Measurements from ENCODE around the gene BTBD3.
A peak's percentile ranks its signal among the peaks of the same experiment; 100 is the strongest.

BTBD3 gene

DNA sequence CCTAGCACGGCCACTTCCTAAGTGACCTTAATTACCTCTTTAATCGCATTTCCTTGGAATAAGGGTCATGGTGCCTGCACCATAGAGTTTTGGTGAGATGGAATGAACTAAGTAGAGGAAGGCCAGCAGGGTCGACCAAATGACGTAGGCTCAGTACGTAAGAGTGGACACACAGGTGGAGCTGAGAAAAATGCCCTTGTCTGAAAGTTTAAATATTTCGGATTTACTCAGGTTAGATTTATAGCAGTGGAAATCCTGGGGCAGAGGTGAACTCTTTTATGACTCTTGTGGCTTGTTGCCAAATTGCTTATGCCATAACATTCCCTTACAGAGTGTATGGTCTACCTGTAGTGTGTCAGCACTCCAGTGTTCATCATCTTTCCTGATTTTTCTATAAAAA lies 23.6 kb upstream of the BTBD3 start:
- no peak overlapping the region for H3K4me3 ChIP-seq (ENCODE audit: low read depth in 1 of 2, low read length in 2 of 2)
- H3K4me1 ChIP-seq (ENCODE audit: insufficient read depth, low read length), result peaks cover 19% of the 10 kb centered on the region
- H3K27ac ChIP-seq (ENCODE audit: low read depth, low read length), result no peak overlapping the region

DNA sequence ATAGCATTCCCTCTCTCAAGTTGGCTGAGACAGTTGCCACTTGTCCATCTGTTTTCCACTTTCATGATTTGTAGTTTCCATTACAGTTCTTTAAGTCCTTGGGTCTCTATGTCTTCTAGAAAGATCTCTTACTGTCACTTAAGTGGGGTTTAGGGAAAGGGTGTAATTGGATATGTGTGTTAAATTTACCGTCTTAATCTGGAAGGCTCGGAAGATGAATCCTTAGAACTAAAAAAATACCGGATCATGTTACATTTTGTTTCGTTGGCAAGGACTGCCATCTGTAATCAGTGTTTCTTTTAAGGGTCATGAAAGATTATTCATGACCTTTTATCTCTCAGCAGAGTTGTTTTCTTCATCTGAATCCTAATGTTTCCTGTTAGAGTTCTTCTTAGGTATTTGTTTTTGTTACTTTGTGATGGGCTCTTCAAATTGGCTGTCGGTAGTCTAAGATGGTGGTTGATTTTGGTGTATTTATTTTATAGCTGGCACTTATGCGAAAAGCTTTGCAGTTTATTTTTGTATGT lies 21.8 kb upstream of the BTBD3 start:
- Histone ChIP-seq H3K4me1 (ENCODE audit: insufficient read depth, low read length) (peaks cover 19% of the 10 kb centered on the region), H3K27me3 (ENCODE audit: control insufficient read depth in 1 of 2, insufficient read depth in 2 of 2, low read length in 2 of 2) (no peaks in the 10 kb centered on the region), H3K4me3 (ENCODE audit: low read depth in 1 of 2, low read length in 2 of 2) (no peak overlapping the region), H3K9me3 (ENCODE audit: low read length) (no peaks in the 10 kb centered on the region), H3K27ac (ENCODE audit: low read depth, low read length) (no peak overlapping the region), H3K36me3 (ENCODE audit: insufficient read depth, low read length) (no peaks in the 10 kb centered on the region), H3K9ac (ENCODE audit: low read length) (no peak overlapping the region)

More for the DNA sequence above, 23.6 kb upstream of the BTBD3 start:
- H3K9me3 ChIP-seq (ENCODE audit: low read length), result no peaks in the 10 kb centered on the region
- no peak overlapping the region for H3K9ac ChIP-seq (ENCODE audit: low read length)
- no peaks in the 10 kb centered on the region for H3K27me3 ChIP-seq (ENCODE audit: control insufficient read depth in 1 of 2, insufficient read depth in 2 of 2, low read length in 2 of 2)
- H3K36me3 ChIP-seq (ENCODE audit: insufficient read depth, low read length), result no peaks in the 10 kb centered on the region

DNA sequence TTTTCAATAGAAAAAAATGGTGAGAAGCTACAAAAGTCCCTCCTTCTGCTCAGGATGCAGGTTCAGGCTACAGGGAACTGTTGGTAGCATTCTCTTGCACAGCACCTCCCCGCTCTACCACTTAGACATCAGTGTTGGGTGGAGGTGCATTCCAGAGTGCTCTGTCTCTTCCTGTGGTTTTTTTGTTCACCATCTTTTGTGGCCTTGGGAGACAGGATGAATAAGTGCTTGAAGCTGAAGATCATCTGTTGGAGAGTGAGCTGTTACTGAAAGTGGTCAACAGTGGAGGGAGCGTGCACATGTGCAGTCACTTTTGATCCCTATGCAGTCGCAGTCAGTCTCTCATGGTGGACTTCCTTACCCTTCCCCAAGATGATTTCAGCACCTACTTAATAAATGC lies 16.6 kb upstream of the BTBD3 start:
- no peak overlapping the region for H3K27ac ChIP-seq (ENCODE audit: low read depth, low read length)
- peaks cover 7% of the 10 kb centered on the region for H3K4me1 ChIP-seq (ENCODE audit: insufficient read depth, low read length)
- no peaks in the 10 kb centered on the region for H3K27me3 ChIP-seq (ENCODE audit: control insufficient read depth in 1 of 2, insufficient read depth in 2 of 2, low read length in 2 of 2)
- no peak overlapping the region for H3K4me3 ChIP-seq (ENCODE audit: low read depth in 1 of 2, low read length in 2 of 2)
- no peaks in the 10 kb centered on the region for H3K9me3 ChIP-seq (ENCODE audit: low read length)
- no peaks in the 10 kb centered on the region for H3K36me3 ChIP-seq (ENCODE audit: insufficient read depth, low read length)
- H3K9ac ChIP-seq (ENCODE audit: low read length), result no peak overlapping the region

DNA sequence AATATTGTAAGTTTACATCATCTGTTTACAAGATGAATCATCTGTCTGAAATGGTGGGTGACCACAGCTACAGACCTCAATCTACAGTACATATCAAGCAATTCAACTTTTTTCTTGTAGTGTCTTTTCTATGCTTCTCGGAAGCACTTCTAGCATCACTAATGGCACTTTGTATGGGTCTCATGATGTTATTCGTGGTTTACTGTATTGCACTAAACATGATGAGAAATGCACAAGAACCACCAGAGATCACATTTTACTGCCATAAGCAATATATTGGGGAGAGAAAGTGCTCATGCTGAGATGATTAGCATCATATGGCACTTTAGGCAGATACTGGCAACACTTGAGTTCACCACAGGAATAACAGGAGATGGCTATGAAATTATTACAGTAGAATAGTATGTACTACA lies 15.4 kb upstream of the BTBD3 start:
- H3K9ac ChIP-seq (ENCODE audit: low read length), result no peak overlapping the region
- H3K27ac ChIP-seq (ENCODE audit: low read depth, low read length), result no peak overlapping the region
- peaks cover 14% of the 10 kb centered on the region for H3K4me1 ChIP-seq (ENCODE audit: insufficient read depth, low read length)
- no peaks in the 10 kb centered on the region for H3K9me3 ChIP-seq (ENCODE audit: low read length)
- no peaks in the 10 kb centered on the region for H3K36me3 ChIP-seq (ENCODE audit: insufficient read depth, low read length)
- H3K4me3 ChIP-seq (ENCODE audit: low read depth in 1 of 2, low read length in 2 of 2), result no peak overlapping the region
- no peaks in the 10 kb centered on the region for H3K27me3 ChIP-seq (ENCODE audit: control insufficient read depth in 1 of 2, insufficient read depth in 2 of 2, low read length in 2 of 2)

DNA sequence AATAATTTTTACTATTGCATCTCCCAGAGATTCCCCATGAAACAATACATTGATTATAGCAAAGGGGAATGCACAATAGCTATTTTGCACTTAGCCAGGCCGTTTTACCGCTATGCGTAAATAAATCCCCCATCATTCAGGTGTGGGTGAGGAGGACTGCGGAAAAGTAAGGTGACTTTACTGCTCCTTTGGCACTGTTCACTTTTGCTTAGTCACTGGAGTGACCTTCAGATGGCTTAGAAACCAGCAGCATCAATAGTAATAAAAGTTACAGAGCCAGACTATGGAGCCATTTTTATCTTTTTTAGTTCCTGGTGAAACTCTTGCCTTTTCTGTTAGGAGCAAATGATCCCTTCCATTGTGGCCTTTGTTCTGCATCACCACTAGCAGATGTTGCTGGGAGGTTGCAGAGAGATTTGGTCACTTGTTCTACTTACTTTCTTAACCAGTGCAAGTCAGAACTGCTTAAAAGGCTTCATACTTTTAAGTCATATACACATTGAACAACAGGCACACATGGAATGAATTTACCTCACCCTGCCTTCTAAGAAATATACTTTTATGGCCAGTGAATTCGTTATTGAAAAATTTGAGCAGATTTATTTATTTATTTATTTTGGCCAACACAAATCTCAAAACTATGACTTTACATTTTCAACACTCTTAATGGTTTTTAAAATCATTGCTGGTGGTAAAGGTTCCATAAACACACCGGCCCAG lies 12.1 kb upstream of the BTBD3 start:
- no peaks in the 10 kb centered on the region for H3K27me3 ChIP-seq (ENCODE audit: control insufficient read depth in 1 of 2, insufficient read depth in 2 of 2, low read length in 2 of 2)
- H3K9ac ChIP-seq (ENCODE audit: low read length), result no peak overlapping the region
- no peaks in the 10 kb centered on the region for H3K9me3 ChIP-seq (ENCODE audit: low read length)
- H3K36me3 ChIP-seq (ENCODE audit: insufficient read depth, low read length), result no peaks in the 10 kb centered on the region
- H3K4me1 ChIP-seq (ENCODE audit: insufficient read depth, low read length), result peaks cover 18% of the 10 kb centered on the region
- H3K4me3 ChIP-seq (ENCODE audit: low read depth in 1 of 2, low read length in 2 of 2), result no peak overlapping the region
- no peak overlapping the region for H3K27ac ChIP-seq (ENCODE audit: low read depth, low read length)

DNA sequence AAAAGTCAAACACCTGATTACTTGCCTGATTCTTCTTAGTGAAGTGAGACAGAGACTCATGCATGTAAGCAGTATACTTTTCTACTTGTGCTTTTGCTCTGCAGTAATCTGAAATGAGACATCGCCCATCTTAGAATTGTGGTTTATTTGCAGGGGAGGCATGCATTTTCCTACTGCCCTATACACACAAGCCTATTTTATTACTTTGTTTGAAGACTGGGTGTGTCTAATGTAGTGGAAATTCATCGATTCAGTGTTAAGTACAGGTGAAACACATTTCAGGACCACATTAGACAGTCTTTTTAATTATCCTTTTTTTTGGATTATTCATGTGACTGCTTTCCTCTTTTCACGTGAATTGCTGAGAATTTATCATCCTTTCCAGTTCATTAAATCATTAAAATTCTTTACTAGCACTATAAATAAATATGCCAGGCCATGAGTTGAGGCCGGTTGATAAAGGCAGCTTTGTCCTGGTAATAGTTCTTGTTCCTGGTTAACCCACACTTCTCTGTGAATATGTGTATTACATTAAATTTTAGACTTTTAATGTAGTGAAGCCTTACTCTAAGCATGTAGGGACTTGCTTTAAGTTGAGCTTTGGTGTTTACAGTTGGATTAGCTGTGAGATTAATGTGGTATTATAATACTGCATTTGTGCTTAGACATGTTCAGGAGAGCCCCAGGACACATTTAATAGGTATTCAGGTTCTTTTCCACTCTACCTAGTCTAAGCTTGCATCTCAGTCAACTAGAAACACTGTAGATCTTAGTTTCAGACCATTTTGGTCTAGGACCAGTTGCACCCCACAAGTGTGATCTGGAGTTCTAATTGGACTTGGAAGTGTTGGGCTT lies 10.8 kb upstream of the BTBD3 start:
- H3K27ac ChIP-seq (ENCODE audit: low read depth, low read length), result no peak overlapping the region
- H3K4me1 ChIP-seq (ENCODE audit: insufficient read depth, low read length), result peaks cover 18% of the 10 kb centered on the region
- H3K4me3 ChIP-seq (ENCODE audit: low read depth in 1 of 2, low read length in 2 of 2), result no peak overlapping the region
- H3K9me3 ChIP-seq (ENCODE audit: low read length), result no peaks in the 10 kb centered on the region
- H3K36me3 ChIP-seq (ENCODE audit: insufficient read depth, low read length), result no peaks in the 10 kb centered on the region
- no peak overlapping the region for H3K9ac ChIP-seq (ENCODE audit: low read length)
- no peaks in the 10 kb centered on the region for H3K27me3 ChIP-seq (ENCODE audit: control insufficient read depth in 1 of 2, insufficient read depth in 2 of 2, low read length in 2 of 2)

DNA sequence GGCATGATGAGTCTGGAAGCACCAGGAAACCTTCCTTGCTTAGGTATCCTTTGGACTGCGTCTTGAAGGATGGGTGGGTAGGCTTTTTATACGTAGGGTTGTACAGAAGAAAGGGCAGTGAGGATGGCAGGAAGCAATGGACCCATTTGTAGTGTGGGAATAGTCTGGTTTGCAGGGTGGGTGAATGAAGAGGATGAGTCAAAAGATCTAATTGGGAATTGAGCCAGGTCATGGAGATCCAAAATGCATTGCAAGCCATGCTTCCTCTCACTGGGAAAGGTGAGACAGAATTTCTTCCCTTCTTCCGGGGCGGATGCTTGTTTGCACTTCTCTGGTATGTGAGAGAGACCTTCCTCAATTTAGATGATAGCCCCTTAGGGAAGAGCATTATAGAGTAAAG lies 10.1 kb upstream of the BTBD3 start:
- Histone ChIP-seq H3K4me1 (ENCODE audit: insufficient read depth, low read length) (peaks cover 18% of the 10 kb centered on the region), H3K27ac (ENCODE audit: low read depth, low read length) (no peak overlapping the region), H3K9ac (ENCODE audit: low read length) (no peak overlapping the region), H3K36me3 (ENCODE audit: insufficient read depth, low read length) (no peaks in the 10 kb centered on the region), H3K4me3 (ENCODE audit: low read depth in 1 of 2, low read length in 2 of 2) (no peak overlapping the region), H3K27me3 (ENCODE audit: control insufficient read depth in 1 of 2, insufficient read depth in 2 of 2, low read length in 2 of 2) (no peaks in the 10 kb centered on the region), H3K9me3 (ENCODE audit: low read length) (no peaks in the 10 kb centered on the region)

DNA sequence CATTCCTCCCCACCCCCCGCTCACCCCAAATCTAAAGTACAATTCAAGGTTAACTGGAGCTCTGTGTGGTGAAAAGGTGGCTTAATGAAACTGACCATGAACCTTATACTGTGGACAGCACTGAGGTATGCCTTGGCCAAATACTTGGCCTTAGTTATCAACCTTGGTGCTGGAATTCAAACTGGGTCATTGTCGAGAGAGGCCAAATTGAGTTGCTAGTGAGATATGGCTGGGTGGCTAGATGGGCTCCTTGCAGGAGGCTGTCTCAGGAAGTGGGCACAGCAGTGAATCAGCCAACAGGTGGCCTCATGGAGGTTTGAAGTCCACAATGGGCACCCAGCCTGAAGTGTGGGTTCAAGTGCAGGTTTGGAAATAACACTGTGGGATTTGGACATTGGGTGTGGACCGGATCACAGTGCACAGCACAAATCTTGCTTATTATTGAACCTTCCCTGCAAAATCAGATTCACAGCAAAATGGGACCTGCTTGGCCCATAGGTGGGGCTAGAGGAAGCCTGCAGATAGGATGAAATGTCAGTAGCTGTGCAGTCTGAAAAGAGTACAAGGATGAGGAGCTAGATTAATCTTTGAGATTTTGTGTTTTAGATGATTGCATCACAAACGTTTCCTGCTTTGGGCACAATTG lies 5.6 kb upstream of the BTBD3 start:
- no peaks in the 10 kb centered on the region for H3K9me3 ChIP-seq (ENCODE audit: low read length)
- H3K27ac ChIP-seq (ENCODE audit: low read depth, low read length), result no peak overlapping the region
- H3K36me3 ChIP-seq (ENCODE audit: insufficient read depth, low read length), result no peaks in the 10 kb centered on the region
- peaks cover 12% of the 10 kb centered on the region for H3K4me1 ChIP-seq (ENCODE audit: insufficient read depth, low read length)
- H3K9ac ChIP-seq (ENCODE audit: low read length), result no peak overlapping the region
- H3K4me3 ChIP-seq (ENCODE audit: low read depth in 1 of 2, low read length in 2 of 2), result no peak overlapping the region
- H3K27me3 ChIP-seq (ENCODE audit: control insufficient read depth in 1 of 2, insufficient read depth in 2 of 2, low read length in 2 of 2), result no peaks in the 10 kb centered on the region

DNA sequence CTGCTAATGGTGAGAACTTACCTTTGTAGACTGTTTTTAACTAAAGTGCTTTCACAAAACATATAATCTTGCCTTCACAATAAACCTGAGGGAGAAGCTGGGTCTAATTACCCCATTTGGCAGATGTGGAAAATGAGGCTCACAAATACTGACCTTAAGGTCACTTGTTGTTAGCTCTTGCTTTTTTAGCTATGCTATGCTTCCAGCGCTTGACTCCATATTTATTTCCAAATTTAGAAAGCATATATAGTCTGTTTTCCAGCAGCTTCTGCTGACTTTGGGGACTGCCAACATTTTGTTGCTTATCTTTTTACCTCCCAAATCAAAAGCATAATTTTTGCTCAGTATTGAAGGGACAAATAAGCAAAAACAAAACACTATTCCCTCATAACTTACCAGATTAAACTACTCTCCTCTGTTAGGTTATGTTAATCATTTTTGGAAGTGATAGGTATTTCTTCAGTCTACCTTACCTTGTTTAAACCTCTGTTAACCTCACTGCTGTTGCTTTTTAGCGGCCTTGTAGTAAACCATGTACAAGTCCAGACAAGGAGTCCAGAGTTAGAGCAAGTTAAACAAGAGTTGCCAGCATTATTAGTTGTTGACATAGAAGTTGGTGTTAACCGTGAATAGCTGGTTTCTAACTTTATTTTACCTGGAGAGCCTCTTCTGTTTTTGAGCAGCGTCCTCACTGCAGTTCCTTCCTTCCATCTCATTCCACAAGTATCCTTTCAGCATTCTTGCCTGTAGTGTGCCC lies 4.9 kb upstream of the BTBD3 start:
- no peak overlapping the region for H3K9ac ChIP-seq (ENCODE audit: low read length)
- no peaks in the 10 kb centered on the region for H3K36me3 ChIP-seq (ENCODE audit: insufficient read depth, low read length)
- no peak overlapping the region for H3K27ac ChIP-seq (ENCODE audit: low read depth, low read length)
- no peaks in the 10 kb centered on the region for H3K9me3 ChIP-seq (ENCODE audit: low read length)
- H3K4me3 ChIP-seq (ENCODE audit: low read depth in 1 of 2, low read length in 2 of 2), result no peak overlapping the region
- H3K27me3 ChIP-seq (ENCODE audit: control insufficient read depth in 1 of 2, insufficient read depth in 2 of 2, low read length in 2 of 2), result no peaks in the 10 kb centered on the region
- peaks cover 14% of the 10 kb centered on the region for H3K4me1 ChIP-seq (ENCODE audit: insufficient read depth, low read length)

DNA sequence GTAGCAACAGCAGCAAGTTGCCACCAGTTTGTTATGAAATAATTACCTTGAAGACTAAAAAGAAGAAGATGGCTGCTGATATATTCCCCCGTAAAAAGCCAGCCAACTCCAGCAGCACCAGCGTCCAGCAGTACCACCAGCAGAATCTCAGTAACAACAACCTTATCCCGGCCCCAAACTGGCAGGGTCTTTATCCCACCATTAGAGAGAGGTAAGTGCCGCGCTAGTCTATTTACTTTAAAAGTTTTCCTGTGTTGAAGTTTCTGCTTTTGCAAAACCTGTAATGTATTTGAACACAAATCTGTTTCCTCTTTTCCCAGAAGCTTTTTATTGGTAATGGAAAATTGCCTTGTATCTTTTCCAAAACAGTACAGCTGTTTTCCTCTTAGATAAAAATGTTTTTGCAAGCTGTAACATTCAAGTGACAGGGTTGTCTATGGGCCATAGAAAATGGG lies 725 bp downstream of the BTBD3 start:
- peaks cover 9% of the 10 kb centered on the region for H3K36me3 ChIP-seq (ENCODE audit: insufficient read depth, low read length)
- H3K4me3 ChIP-seq (ENCODE audit: low read depth in 1 of 2, low read length in 2 of 2), result peak overlapping the region in 1 of 2 donors; percentile 48
- peaks cover 26% of the 10 kb centered on the region for H3K4me1 ChIP-seq (ENCODE audit: insufficient read depth, low read length)
- no peaks in the 10 kb centered on the region for H3K27me3 ChIP-seq (ENCODE audit: control insufficient read depth in 1 of 2, insufficient read depth in 2 of 2, low read length in 2 of 2)
- peak overlapping the region; percentile 11 for H3K9ac ChIP-seq (ENCODE audit: low read length)
- no peak overlapping the region for H3K27ac ChIP-seq (ENCODE audit: low read depth, low read length)
- no peaks in the 10 kb centered on the region for H3K9me3 ChIP-seq (ENCODE audit: low read length)

DNA sequence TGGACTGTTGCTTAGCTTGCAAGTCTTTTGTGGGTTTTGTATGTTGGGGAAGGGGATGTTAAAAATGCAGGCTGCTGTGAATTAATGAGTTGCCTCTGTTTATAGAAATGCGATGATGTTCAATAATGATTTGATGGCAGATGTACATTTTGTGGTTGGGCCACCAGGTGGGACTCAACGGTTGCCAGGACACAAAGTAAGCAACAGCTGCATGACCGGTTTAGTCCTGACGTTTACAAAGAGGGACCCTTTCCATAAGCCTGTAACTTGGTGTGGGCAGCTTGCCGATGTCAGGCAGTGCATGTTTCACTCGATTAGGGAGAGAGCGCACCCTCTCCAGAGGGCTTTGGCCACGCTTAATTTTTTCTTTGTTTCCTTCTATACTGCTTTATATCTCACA lies 1.3 kb downstream of the BTBD3 start:
- no peak overlapping the region for H3K9ac ChIP-seq (ENCODE audit: low read length)
- H3K27ac ChIP-seq (ENCODE audit: low read depth, low read length), result peak overlapping the region; percentile 6

More for the DNA sequence above, 1.3 kb downstream of the BTBD3 start:
- H3K27me3 ChIP-seq (ENCODE audit: control insufficient read depth in 1 of 2, insufficient read depth in 2 of 2, low read length in 2 of 2), result no peaks in the 10 kb centered on the region
- peaks cover 14% of the 10 kb centered on the region for H3K36me3 ChIP-seq (ENCODE audit: insufficient read depth, low read length)
- H3K4me3 ChIP-seq (ENCODE audit: low read depth in 1 of 2, low read length in 2 of 2), result peak overlapping the region in 1 of 2 donors; percentile 48
- no peaks in the 10 kb centered on the region for H3K9me3 ChIP-seq (ENCODE audit: low read length)
- peaks cover 26% of the 10 kb centered on the region for H3K4me1 ChIP-seq (ENCODE audit: insufficient read depth, low read length)
